C4-2B (cell line): Measurements from ENCODE around the gene ATP5ME.

Experiments
- ZFX ChIP-seq: fragments of 450-650 bp; IDR thresholded peaks from 2 replicates; pipeline ENCODE4 v1.6.1; 2017
- TF ChIP-seq, protein P1 (sequence below): fragments of 450-650 bp; conservative IDR thresholded peaks from 2 replicates; pipeline ENCODE4 v1.5.1; 2017; ENCODE audit warnings: mild to moderate bottlenecking

DNA sequence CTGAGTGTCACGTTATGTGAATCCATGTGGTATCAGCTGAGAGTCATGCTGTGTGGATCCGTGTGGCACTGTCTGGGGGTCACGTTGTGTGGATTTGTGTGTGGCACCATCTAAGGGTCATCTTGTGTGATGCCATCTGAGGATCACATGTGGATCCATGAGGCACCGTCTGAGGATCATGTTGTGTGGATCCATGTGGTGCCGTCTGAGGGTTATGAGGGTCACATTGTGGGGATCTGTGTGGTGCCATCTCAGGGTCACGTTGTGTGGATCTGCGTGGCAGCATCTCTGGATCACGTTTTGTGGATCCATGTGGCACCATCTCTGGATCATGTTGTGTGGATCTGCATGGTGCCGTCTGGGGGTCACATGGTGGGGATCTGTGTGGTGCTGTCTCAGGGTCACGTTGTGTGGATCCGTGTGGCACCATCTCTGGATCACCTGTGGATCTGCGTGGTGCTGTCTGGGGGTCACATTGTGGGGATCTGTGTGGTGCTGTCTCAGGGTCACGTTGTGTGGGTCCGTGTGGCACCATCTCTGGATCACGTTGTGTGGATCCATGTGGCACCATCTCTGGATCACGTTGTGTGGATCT is 41.8 kb downstream of the ATP5ME start:
- TF ChIP-seq, protein P1, sequence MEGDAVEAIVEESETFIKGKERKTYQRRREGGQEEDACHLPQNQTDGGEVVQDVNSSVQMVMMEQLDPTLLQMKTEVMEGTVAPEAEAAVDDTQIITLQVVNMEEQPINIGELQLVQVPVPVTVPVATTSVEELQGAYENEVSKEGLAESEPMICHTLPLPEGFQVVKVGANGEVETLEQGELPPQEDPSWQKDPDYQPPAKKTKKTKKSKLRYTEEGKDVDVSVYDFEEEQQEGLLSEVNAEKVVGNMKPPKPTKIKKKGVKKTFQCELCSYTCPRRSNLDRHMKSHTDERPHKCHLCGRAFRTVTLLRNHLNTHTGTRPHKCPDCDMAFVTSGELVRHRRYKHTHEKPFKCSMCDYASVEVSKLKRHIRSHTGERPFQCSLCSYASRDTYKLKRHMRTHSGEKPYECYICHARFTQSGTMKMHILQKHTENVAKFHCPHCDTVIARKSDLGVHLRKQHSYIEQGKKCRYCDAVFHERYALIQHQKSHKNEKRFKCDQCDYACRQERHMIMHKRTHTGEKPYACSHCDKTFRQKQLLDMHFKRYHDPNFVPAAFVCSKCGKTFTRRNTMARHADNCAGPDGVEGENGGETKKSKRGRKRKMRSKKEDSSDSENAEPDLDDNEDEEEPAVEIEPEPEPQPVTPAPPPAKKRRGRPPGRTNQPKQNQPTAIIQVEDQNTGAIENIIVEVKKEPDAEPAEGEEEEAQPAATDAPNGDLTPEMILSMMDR, result no peak
- TF ChIP-seq ZFX, result no peak
